Spleen (tissue), 11 donors: ENCODE data around the gene TMEM145. TPM values are rescaled to one million over a fixed set of nuclear protein-coding genes. Genes with fewer than 3 reads are reported as not detected.

ENCODE experiments used
- DNase-seq: peaks from one replicate; pipeline ENCODE4 v3.0.0-alpha.2; 2020
- H3K27ac ChIP-seq, 8 donors: fragments of 200-600 bp; sonication (generic) in 7 of 8; 1 replicate in 4 of 8; 2 replicates in 4 of 8; pipeline versions ENCODE4 v1.5.0 to v1.8.0; 2016 to 2021; ENCODE audit warnings: inconsistent platforms in 4 of 8, mild to moderate bottlenecking in 4 of 8, moderate library complexity in 1 of 8
- H3K27me3 ChIP-seq, 7 donors: fragments of 200-600 bp; sonication (generic) in 6 of 7; replicated peaks in 1 of 7; 1 replicate in 4 of 7; 2 replicates in 3 of 7; pipeline versions ENCODE4 v1.5.0 to v1.8.0; 2016 to 2021; ENCODE audit warnings: inconsistent platforms in 3 of 7, mild to moderate bottlenecking in 1 of 7
- H3K36me3 ChIP-seq, 6 donors: fragments of 200-600 bp; sonication (generic) in 5 of 6; 1 replicate in 4 of 6; 2 replicates in 2 of 6; pipeline versions ENCODE4 v1.5.0 to v1.8.0; 2016 to 2021; ENCODE audit warnings: inconsistent platforms in 2 of 6
- H3K4me1 ChIP-seq, 6 donors: fragments of 200-600 bp; sonication (generic) in 5 of 6; 1 replicate in 3 of 6; 2 replicates in 3 of 6; pipeline versions ENCODE4 v1.5.0 to v1.8.0; 2016 to 2021; ENCODE audit warnings: inconsistent platforms in 3 of 6
- H3K4me3 ChIP-seq, 8 donors: fragments of 200-600 bp; sonication (generic) in 7 of 8; 1 replicate in 4 of 8; 2 replicates in 4 of 8; pipeline versions ENCODE4 v1.5.0 to v1.8.0; 2016 to 2021; ENCODE audit warnings: inconsistent platforms in 4 of 8, mild to moderate bottlenecking in 4 of 8, moderate library complexity in 2 of 8
- H3K9me3 ChIP-seq, 8 donors: fragments of 200-600 bp; sonication (generic) in 7 of 8; 1 replicate in 4 of 8; 2 replicates in 4 of 8; pipeline versions ENCODE4 v1.5.0 to v1.8.0; 2016 to 2021; ENCODE audit warnings: inconsistent platforms in 4 of 8
- POLR2A ChIP-seq, 3 donors: fragments of 450-650 bp; IDR thresholded peaks; one replicate each; pipeline ENCODE4 v1.5.1; 2017; ENCODE audit warnings: antibody characterized with exemption in 3 of 3, mild to moderate bottlenecking in 1 of 3
- POLR2AphosphoS5 ChIP-seq, 3 donors: sonication (generic); formaldehyde crosslinking; IDR thresholded peaks; one replicate each; pipeline ENCODE4 v1.5.1; 2017; ENCODE audit warnings: antibody characterized with exemption in 3 of 3
- WGBS, 5 donors: extraction: QIAGEN DNeasy Blood & Tissue Kit in 3 of 5; methylation state at CpG; one replicate each; pipeline versions ENCODE4 v1.1.5 to v1.1.7; 2013 to 2018; 5-methylcytosine and 5-hydroxymethylcytosine counted together
- intact Hi-C: fragments of 100-400 bp; cut with DNase I; formaldehyde crosslinking; loops from one replicate; pipeline ENCODE4 v1.15.0; 2023; ENCODE audit warnings: low total_unique reads
- polyA plus RNA-seq, 3 donors: library from polyadenylated mRNA; stranded (reverse); fragments of 200-250 nt; gene quantifications; one replicate each; pipeline ENCODE4 v1.2.1, GENCODE V29; 2013
- total RNA-seq, 7 donors: library from RNA; depleted of rRNA in 3 of 7; stranded (reverse); fragments of >200 nt in 3 of 7; fragmentation: NEBNext Ultra II Directional in 4 of 7; extraction: Animal tissue kit (Norgen Biotek cat#: 25700) in 4 of 7; gene quantifications; one replicate each; pipeline versions ENCODE4 v1.1.0 to v1.2.1, GENCODE V29; 2016 to 2021
- TF ChIP-seq, protein P1 (sequence below), 11 experiments: fragments of 200-600 bp in 7 of 11; fragments of 450-650 bp in 4 of 11; sonication (generic) in 4 of 11; IDR thresholded peaks in 8 of 11; conservative IDR thresholded peaks in 3 of 11; 1 replicate in 7 of 11; 2 replicates in 4 of 11; pipeline versions ENCODE4 v1.4.0 to v1.8.0; 2016 to 2021; ENCODE audit warnings: antibody characterized with exemption in 11 of 11, inconsistent platforms in 4 of 11, mild to moderate bottlenecking in 1 of 11
- donor health status: healthy with polysubstance abuse.
- donor health status: DM: no; HTN: no; CAD: no; lungs with moderate emphysema.
- donor health status: DM: no; HTN: no; CAD: no.
- donor health status: Bipolar disorder and iron deficiency.
- donor health status: healthy.
- donor health status: DM: no; HTN: no; CAD: no.
- donor health status: DM: yes; HTN: yes; CAD: no.

The TMEM145 gene
- total and polyA plus RNA-seq, 10 donors = 0.13 to 2.3 (median 0.73) TPM; not detected in 1

- peaks cover 0 to 46% (median 6%) of the 10 kb centered on the region in 6 donors for H3K4me1 ChIP-seq
- no peak for DNase-seq
- no peaks in the 10 kb centered on the region for H3K27me3 ChIP-seq
- H3K9me3 ChIP-seq = no peaks in the 10 kb centered on the region
- no peak overlapping the region for H3K4me3 ChIP-seq
- TF ChIP-seq POLR2A (IDR thresholded peaks at IDR 0.05) (no peak), POLR2AphosphoS5 (IDR thresholded peaks at IDR 0.05) (peak in 2 of 3 donors; percentile 9)
- TF ChIP-seq, protein P1, sequence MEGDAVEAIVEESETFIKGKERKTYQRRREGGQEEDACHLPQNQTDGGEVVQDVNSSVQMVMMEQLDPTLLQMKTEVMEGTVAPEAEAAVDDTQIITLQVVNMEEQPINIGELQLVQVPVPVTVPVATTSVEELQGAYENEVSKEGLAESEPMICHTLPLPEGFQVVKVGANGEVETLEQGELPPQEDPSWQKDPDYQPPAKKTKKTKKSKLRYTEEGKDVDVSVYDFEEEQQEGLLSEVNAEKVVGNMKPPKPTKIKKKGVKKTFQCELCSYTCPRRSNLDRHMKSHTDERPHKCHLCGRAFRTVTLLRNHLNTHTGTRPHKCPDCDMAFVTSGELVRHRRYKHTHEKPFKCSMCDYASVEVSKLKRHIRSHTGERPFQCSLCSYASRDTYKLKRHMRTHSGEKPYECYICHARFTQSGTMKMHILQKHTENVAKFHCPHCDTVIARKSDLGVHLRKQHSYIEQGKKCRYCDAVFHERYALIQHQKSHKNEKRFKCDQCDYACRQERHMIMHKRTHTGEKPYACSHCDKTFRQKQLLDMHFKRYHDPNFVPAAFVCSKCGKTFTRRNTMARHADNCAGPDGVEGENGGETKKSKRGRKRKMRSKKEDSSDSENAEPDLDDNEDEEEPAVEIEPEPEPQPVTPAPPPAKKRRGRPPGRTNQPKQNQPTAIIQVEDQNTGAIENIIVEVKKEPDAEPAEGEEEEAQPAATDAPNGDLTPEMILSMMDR (IDR thresholded peaks at IDR 0.05 in 8 of 11, conservative IDR thresholded peaks at IDR 0.05 in 3 of 11) = no peak
- peak overlapping the region in 1 of 8 donors; percentile 27 for H3K27ac ChIP-seq
- WGBS, 5 donors = 89 to 94% (median 94%) methylated on average over 22 to 27 of the region's 27 CpGs
- intact Hi-C loops = no loop called here
- H3K36me3 ChIP-seq = peaks cover 0 to 93% (median 78%) of the 10 kb centered on the region in 6 donors
Observed at GRCh38 chr19:42292042-42292960, 20.8 kb upstream of the TMEM145 start.

- WGBS, 5 donors = 90 to 99% (median 94%) methylated on average over 7 to 14 of the region's 14 CpGs
- intact Hi-C loops = no loop called here
- no peak overlapping the region for H3K4me3 ChIP-seq
- peaks cover 0 to 87% (median 71%) of the 10 kb centered on the region in 6 donors for H3K36me3 ChIP-seq
- H3K27me3 ChIP-seq = no peaks in the 10 kb centered on the region
- H3K9me3 ChIP-seq = no peaks in the 10 kb centered on the region
- H3K4me1 ChIP-seq = peaks cover 0 to 40% (median 6%) of the 10 kb centered on the region in 6 donors
- TF ChIP-seq POLR2A (IDR thresholded peaks at IDR 0.05) (no peak), POLR2AphosphoS5 (IDR thresholded peaks at IDR 0.05) (peak in 1 of 3 donors; percentile 4)
- TF ChIP-seq, protein P1 (IDR thresholded peaks at IDR 0.05 in 8 of 11, conservative IDR thresholded peaks at IDR 0.05 in 3 of 11) = no peak
- no peak overlapping the region for H3K27ac ChIP-seq
- DNase-seq = no peak
Observed at GRCh38 chr19:42292963-42293362, 20.1 kb upstream of the TMEM145 start.

DNA sequence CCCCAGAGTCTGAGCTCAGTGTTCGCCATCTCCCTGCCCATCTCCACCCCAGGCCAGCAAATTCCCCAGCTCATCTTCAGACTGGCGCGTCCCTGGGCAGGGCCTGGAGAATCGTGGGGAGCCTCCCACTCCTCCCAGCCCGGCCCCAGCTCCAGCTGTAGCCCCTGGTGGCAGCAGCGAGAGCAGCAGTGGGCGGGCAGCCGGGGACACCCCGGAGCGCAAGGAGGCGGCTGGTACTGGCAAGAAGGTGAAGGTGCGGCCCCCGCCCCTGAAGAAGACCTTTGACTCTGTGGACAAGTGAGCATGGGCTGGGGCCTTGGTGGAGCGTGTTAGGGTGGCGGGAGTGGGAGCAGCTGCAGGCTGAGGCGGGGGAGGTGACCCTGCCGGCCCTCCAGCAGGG lies 19.6 kb upstream of the TMEM145 start:
- DNase-seq = no peak
- WGBS, 5 donors = 76 to 93% (median 90%) methylated on average over 8 to 17 of the region's 17 CpGs
- Histone ChIP-seq H3K36me3 (peaks cover 0 to 81% (median 65%) of the 10 kb centered on the region in 6 donors), H3K27me3 (no peaks in the 10 kb centered on the region), H3K4me1 (peaks cover 0 to 34% (median 6%) of the 10 kb centered on the region in 6 donors), H3K27ac (no peak overlapping the region), H3K9me3 (no peaks in the 10 kb centered on the region), H3K4me3 (no peak overlapping the region)
- TF ChIP-seq POLR2A (IDR thresholded peaks at IDR 0.05) = no peak
- peak in 1 of 3 donors; percentile 22 for TF ChIP-seq POLR2AphosphoS5 (IDR thresholded peaks at IDR 0.05)
- intact Hi-C loops = no loop called here

DNA sequence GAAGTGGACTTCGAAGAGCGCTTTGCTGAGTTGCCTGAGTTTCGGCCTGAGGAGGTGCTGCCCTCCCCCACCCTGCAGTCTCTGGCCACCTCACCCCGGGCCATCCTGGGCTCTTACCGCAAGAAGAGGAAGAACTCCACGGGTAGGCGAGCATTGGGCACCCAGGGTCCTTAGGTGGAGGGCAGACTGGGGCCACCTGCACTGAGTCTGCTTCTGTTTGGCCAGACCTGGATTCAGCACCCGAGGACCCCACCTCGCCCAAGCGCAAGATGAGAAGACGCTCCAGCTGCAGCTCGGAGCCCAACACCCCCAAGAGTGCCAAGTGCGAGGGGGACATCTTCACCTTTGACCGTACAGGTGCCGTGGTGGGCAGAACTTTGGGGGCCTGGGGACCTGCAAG lies 19.2 kb upstream of the TMEM145 start:
- no peak for DNase-seq
- intact Hi-C loops = no loop called here
- Histone ChIP-seq H3K27me3 (no peaks in the 10 kb centered on the region), H3K27ac (no peak overlapping the region), H3K9me3 (no peaks in the 10 kb centered on the region), H3K4me1 (peaks cover 0 to 30% (median 6%) of the 10 kb centered on the region in 6 donors), H3K4me3 (no peak overlapping the region), H3K36me3 (peaks cover 0 to 77% (median 61%) of the 10 kb centered on the region in 6 donors)
- 84 to 93% (median 91%) methylated on average over 15 of the region's 15 CpGs for WGBS, 5 donors
- no peak for TF ChIP-seq POLR2AphosphoS5 (IDR thresholded peaks at IDR 0.05)
- TF ChIP-seq, protein P1 (IDR thresholded peaks at IDR 0.05 in 8 of 11, conservative IDR thresholded peaks at IDR 0.05 in 3 of 11) = no peak
- TF ChIP-seq POLR2A (IDR thresholded peaks at IDR 0.05) = no peak
